Occipital lobe (tissue), 2 donors: ENCODE results near the gene GALE. TPM values are rescaled to one million over a fixed set of nuclear protein-coding genes. Genes with fewer than 3 reads are reported as not detected.
"Not testable (repeated sequence)": the region's sequence is repeated elsewhere in the genome, so short reads cannot be mapped to it uniquely, and the experiment has no call there.

ENCODE experiments used
- DNase-seq: peaks from one replicate; lab custom pipeline; 2025; lab: John Stamatoyannopoulos, UW
- total RNA-seq: library from RNA; depleted of rRNA; stranded (reverse); fragments of >200 nt; gene quantifications from one replicate; pipeline ENCODE4 v1.2.3, GENCODE V29; 2014

GALE gene
- total RNA-seq, 1 donor from 2014 or later, result 20.0 TPM

DNA sequence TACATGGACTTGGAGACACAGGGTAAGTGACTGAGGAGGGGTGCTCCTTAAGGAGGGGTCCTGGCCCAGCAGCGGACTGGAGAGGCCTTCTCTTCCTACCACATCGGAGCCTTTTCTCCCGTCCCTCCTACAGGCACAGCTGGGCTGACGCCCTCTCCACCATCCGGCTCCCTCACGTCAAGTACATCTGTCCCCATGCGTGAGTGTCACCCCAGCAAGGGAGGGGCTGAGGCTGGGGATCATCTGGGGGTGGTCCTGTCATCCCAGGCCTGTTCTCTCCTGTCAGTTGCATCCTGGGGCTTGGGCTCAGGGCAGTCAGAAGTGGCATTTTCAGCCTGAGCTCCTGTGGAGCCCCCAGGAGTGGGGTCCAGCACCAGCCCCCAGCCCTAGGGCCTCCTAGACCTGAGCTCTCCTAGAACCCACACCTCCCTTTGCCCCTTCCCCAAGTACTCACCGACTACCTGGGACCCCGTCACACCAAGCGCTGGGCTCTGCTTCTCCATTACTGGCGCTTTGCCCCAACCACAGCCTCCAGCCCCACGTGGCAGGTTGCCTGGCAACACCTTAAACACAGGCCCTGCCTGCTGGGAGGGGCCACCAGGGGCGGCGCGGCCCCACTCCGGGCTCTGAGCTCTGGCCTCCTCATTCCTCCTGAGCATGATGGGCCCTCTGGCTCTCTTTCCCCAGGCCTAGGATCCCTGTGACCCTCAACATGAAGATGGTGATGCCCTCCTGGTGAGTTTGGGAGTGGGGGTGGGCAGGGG is 7.4 kb downstream of the GALE start:
- no peak for DNase-seq

DNA sequence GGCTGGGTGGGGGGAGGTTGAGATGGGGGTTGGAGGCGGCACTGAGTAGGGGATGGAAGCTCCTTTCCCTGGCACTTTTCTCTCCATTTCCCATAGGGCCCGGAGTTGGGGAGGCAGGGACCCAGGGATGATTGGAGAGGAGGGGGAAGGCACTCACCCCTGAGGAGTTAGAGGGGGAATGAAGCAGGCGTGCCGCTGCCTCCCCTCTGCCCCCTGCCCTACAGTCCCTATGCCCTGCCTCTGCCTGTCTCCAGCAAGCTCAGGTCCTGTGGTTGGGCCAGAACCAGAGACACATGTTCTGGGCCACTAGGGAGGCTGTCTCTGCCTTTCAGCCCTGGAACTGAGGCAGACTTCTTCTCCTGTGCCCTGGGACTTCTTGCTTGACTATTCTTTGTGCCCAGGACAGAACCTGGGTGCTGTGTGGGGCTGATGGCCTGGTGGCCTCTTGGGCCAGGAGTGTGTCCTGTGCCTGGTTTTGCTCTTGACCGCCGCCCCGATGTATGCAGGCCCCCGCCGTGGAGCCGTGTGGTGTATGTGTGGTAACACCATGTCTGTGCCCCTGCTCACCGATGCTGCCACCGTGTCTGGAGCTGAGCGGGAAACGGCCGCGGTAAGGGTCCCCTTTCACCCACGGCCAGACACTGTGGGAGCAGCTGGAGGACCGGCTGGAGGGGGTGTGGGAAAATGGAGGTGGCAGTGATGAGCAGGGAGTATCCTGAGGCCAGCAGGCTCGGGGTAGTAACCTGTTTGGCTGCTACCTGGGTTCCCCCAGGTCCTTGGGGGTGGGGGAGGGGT is 8.2 kb downstream of the GALE start:
- no peak for DNase-seq

DNA sequence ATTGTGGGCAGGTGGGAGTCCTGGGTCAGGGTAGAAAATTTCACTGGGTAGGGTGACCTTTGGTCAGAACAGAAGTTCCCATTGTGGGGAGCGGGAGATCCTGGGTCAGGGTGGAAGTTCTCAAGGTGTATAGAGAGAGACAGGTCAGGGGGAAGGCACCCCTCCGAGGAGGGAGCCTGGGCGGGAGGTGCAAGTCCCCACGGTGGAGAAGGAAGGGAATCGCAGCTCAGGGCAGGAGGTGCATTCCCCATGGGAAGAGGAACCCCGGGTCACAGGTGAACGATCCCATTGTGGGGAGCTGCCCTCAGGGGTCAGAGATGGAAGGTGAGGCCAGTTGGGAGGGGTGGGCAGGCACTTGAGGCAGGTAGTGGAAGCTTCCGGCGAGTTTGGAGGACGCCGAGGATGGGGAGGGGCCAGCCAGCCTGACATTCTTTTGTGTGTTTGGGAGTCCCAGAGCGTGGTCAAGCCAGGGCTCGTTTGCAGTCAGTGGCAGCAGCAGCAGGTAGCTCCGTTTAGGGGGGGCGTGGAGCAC is 9.0 kb downstream of the GALE start:
- no peak for DNase-seq

DNA sequence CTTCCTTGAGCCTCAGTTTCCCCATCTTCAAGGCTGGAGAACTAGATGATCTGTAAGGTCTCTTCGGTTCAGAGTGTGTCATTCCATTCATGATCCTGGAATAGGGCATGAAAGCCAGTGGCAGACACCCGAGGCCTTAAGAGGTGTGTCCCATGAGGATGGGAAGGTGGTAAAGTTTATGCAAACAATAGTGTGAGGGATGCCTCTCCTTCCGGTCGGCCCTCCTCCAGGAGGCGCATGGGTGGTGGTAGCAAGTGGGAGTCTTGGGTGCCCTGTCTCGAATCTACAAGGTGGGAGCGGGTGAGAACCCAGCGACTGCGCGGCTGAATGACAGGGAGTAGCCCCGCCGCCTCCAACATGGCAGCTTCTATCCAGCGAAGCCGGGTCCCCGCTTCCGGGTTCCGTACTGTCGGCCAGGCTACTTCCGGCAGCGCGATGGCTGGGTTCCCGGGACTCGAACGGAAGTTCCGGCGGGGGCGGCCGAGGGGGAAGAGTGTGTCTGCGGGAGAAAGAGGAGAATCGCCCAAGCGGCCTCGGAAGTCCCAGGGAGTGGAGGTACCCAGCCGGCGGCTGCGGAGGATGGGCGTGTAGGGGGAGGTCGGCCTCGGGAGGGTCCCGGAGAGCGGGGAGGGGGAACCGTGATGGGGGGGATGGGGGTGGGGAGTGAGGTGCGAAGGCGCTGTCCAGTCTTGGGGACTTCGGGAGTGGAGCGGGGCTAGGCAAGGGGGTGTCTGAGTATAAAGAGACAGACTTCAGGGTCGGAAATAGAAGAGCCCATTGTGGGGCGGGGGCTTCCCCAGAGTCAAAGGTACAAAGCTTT is 9.6 kb downstream of the GALE start, which contains the start of gene LYPLA2:
Gene LYPLA2, plus strand, starts transcription at position 450 of the 820 bp plus-strand sequence. CDS start 1,538 bp downstream, outside the sequence.
- peak; percentile 95 for DNase-seq

DNA sequence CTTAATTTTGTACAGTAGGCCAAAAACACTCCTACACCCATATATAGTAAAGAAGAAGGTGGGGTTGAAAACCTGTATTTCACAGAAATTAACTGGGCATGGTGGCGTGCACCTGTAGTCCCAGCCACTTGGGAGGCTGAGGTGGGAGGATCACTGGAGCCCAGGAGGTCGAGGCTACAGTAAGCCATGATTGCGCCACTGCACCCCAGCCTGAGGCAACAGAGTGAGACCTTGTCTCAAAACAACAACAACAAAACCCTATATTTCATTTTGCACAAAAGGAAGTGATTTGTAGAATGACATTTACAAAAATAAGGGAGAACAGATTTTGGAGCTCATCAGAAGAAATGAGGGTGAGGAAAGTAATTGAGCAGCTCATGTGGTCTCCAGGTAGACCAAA is 11.9 kb downstream of the GALE start:
- no peak for DNase-seq

DNA sequence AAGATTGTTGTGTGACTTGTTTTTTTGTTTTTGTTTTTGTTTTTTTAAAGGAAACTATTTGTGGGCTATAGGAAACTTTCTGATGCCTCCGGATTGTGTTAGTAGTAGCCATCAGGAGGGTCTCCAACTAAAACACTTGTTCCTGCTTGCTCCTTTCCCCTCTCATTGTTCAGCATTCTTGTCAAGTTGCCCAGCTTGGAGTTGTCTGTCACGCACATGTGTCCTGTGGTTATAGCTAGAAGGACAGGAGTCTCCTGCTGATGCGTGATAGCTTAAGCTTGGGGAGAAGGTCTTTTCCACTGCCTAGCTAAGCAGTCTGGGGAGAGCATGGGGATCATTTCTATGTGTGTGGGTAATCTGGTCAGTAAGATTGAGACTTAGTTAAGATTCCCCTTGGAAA is 12.9 kb downstream of the GALE start:
- DNase-seq, result no peak

DNA sequence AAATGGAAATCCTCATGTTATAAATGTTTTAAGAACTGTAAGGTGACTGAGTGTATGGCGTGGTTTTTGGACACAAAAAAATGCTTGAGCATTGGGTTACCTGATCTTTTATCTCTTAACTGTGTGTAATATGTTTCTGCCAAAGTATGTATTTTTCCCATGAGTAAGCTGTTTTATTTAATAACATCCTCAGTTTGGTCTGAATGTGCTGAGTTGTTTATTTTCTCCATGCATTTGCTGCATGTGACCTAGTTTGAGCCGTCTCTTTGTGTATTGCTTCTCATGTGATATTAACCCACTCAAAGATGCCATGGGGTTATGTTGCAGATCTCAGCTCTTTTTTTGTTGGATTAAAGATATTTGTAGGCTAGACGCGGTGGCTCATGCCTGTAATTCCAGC is 15.7 kb downstream of the GALE start:
- no peak for DNase-seq

DNA sequence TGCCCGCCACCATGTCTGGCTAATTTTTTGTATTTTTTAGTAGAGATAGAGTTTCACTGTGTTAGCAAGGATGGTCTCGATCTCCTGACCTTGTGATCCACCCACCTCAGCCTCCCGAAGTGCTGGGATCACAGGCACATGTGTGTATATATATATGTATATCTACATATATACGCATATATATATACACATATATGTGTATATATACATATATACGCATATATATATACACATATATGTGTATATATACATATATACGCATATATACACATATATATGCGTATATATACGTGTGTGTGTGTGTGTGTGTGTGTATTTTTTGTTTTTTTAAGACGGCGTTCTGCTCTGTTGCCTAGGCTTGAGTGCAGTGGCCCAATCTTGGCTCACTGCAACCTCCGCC is 17.4 kb downstream of the GALE start:
- DNase-seq, result not testable (repeated sequence)

DNA sequence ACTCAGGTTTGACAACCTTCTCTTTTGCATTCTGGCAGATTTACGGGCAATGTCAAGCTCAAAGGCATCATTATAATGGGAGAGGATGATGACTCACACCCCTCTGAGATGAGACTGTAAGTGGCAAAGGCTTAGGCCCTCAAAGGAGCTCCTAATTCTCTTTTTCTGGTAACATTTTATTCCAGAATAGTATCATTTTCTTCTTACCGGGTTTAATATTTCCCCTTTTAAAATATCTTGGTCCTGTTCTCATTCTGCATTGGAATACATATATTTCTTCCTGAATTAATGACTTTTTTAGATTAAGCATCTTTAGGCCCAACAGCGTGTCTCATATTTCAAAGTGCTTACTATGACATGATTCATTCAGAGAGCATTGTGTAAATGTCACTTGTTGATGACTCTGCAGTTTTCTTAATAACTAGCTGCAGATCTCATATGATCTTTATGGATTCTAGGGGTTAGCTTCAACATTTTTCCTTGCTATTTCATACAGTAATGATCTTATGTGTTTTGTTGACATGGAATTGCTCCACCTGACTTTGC is 20.7 kb downstream of the GALE start:
- DNase-seq, result no peak

DNA sequence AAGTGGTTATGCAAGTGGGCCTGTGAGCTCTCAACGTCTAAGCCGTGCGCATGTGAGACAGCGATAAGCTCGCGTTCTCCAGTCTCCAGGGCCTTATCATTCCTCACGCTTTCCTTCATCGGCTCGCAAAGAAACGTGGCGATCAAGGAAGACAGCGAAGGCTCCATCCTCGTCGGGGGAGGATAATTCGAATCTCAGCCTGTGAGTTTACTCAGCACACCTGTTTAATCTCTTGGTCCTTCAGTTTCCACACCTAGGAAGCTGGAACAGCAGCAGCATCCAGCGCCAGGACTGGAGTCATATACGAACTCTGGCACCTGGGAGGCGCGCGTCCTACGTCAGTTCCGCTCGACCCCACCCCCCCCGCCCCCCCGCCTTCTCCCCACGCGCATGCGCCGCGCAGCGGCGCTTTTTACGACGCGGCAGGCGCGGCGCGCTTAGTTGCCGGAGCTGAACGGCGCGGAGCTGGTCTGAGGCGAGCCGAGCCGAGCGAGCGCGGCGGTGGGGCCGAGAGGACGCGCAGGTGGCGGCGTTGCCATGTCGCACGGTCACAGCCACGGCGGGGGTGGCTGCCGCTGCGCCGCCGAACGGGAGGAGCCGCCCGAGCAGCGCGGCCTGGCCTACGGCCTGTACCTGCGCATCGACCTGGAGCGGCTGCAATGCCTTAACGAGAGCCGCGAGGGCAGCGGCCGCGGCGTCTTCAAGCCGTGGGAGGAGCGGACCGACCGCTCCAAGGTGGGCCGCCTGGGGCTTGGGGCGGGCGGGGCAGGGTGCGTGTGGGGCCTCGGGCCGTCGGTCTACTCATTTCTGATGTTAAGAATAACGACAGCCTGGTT is 22.4 kb downstream of the GALE start, which contains the start of gene PITHD1:
Gene PITHD1, plus strand, starts transcription at position 440 of the 836 bp plus-strand sequence. Its CDS starts 98 bp downstream, at position 538.
- DNase-seq, result peak; percentile 85

DNA sequence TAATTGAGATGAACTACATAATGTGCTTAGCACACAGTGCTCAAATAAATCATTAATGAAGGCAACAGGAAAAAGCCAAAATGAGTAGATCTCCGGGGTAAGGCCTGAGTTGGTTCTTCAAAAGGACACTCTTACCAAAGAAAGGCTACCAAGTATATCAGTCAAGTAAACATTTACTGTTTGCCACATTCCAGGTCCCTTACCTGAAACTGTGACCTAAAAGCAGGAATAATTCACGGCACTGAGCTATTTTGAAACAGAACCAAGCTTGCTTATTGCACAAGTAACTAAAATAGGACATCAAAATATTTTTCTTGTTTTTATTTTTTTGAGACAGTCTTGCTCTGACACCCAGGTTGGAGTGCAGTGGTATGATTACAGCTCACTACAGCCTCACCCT is 24.3 kb downstream of the GALE start:
- no peak for DNase-seq

DNA sequence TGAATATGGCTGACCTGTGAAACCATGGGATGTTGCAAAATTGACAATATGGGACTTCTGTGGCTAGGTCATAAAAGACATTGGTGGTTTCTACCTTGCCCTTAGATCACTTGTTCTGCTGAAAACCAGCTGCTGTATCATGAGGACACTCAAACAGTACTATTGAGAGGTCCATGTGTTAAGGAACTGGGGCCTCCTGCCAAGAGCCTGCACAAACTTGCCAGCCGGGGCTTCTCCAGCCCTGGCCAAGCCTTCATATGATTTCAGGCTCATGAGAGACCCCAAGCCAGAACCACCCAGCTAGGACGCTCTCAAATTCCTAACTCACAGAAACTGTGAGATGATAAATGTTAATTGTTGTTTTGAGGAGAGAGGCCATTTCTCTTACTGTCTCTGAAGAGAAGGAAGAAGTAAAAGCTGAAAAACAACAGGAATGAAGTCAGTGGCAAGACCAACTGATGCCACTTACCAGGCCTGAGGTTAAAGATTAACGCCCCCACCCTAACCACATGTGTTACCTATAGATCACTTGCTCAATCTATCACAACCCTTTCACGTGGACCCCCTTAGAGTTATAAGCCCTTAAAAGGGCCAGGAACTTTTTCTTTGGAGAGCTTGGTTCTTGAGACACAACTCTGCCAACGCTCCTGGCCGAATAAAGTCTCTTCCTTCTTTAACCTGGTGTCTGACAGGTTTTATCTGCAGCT is 26.2 kb downstream of the GALE start:
- no peak for DNase-seq

DNA sequence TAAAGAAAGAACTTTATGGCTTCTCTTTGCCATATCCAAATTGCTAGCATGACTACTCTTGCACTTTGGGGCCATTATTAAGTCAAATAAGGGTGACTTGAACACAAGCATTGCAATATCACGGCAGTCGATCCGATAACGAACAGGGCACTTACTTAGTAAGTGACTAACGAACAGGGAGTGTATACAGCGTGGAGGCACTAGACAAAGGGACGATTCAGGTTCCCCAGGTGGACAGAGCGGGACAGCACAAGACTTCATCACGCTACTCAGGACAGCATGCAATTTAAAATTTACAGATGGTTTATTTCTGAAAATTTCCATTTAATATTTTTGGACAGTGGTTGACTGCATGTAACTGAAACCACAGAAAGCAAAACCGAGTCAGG is 27.7 kb downstream of the GALE start:
- DNase-seq, result no peak

DNA sequence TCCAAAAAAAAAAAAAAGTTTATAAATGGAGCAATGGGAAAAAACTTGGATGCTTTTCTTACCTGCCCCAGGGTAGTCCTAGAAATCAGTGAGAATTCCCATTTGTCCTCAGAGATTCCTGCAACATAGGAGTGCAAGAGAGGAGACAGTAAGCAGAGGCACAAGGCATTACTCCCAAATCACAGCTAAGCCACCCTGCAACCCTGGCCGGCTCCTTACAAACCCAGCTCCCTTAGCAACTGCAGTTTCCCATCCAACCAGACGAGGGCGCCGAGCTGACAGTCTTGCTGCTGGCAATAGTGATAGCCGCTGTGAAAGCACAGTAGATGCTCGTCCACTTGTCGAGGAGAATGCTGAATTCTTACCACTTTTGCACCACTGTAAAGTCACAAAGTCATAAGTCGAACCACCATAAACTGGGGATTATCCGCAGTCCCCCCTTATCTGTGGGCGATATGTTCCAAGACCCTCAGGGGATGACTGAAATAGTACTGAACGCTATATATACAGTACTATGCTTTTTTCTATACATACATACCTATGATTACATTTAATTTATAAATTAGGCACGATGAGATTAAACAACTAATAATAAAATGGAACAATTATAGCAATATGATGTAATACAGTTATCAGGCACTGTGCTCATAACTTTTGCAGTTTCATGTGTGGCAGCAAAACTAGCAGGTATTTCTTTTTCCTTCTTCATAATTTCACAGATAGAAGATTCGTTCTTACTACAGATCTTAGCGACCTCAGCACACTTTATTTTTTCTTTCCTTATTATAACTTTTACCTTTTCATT is 28.3 kb downstream of the GALE start:
- DNase-seq, result peak; percentile 72

DNA sequence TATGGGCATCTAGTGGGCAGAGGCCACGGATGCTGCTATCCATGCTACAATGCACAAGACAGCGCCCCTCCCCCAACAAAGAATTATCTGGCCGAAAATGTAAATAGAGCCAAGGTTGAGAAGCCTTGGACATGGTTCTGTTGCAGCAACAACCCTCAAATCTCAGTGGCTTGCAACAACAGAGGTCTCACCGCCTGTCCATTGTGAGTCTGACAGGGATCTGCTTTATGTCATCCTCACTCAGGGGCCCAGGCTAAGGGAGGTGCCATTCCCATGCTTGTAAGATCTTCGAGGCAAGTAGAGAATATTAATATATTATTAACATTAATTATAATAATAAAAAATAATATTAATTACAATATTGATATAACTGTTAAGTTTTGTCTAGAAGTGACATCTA is 31.8 kb downstream of the GALE start:
- no peak for DNase-seq

DNA sequence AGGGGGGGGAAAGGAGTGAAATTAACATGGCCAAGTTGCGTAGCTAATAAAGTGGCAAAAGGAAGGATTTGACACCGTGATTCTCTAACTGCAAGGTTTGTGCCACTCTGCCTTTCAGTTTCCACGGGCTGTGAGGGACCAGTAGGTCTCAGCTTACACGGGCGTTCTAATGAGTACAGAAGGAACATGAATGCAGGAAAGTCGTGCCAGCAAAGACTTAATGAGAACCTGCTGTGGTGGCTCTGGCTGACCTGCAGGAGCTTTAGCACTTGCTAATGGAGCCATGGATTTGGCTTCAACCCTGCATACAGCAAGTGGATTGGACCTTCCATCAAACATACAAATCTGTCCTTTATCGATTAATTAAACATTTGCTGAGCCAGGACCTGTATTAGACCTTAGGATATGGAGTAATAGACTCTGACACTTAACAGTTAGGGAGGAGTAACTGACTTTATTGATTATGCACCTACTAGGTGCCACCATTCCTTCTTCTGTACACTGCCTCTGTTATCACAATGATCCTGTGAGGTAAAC is 37.4 kb downstream of the GALE start:
- no peak for DNase-seq

DNA sequence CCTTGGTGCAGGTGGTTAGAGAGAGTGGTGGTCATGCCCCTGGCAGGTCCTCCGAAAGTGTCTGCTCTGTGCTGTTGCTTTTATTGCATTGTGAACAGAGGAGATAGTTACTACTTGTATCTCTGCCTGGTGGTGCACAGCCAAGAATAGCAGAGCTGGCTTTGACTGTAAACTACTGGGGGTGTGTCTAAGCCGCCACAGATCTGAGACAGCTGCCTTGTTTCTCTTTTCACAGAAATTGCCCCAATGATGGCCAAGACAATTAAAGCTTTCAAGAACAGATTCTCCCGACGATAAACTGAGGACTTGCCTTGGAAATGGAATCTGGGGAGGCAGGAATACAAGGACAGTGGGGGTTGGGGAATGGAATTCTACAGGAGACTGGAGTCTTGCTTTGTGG is 41.3 kb downstream of the GALE start:
- DNase-seq, result peak; percentile 39

DNA sequence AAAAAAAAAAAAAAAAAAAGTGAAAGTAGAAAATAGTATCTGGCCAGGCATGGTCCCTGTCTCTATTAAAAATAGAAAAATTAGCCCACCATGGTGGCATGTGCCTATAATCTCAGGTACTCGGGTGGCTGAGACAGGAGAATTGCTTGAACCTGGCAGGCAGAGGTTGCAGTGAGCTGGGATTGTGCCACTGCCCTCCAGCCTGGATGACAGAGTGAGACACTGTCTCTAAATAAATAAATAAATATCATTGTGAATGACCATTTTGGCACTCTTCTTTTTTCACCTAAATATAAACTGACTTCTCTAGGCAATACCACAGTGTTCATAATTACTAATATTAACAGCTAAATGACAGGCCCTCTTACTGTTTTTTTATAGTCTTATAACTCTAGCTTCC is 42.7 kb downstream of the GALE start:
- no peak for DNase-seq

DNA sequence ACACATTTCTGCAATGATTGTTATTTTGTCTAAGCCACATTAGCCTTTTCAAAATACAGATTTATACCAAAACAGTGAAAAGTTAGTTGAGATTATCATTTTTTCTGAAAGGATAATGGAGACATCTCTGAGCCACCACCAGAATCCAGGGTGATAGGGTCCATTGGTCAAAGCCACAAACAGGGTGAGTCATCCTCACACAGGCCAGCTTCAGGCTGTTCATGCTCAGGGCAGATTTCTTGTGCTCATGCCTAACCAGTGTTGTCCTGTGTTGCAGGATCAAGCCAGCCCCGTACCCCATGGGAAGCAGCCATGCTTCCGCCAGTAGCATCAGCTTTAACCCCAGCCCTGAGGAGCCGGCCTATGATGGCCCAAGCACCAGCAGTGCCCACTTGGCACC is 43.9 kb downstream of the GALE start:
- DNase-seq, result no peak
